Hypothalamus (tissue), 51 donors: ENCODE data around the gene FXN.
A peak's percentile ranks its signal among the peaks of the same experiment; 100 is the strongest.

ENCODE experiments used
- DNase-seq, 51 donors: peaks; one replicate each; lab custom pipeline; 2025; lab: John Stamatoyannopoulos, UW

Gene FXN

GRCh38 chr9:69060766-69061165, 25.2 kb downstream of the FXN start:
- DNase-seq: no peak

- no peak for DNase-seq
Observed at GRCh38 chr9:69062195-69062594, 26.6 kb downstream of the FXN start.

- DNase-seq: no peak
Observed at GRCh38 chr9:69063839-69064238, 28.3 kb downstream of the FXN start.

- DNase-seq: no peak
Observed at GRCh38 chr9:69065660-69066059, 30.1 kb downstream of the FXN start.

DNA sequence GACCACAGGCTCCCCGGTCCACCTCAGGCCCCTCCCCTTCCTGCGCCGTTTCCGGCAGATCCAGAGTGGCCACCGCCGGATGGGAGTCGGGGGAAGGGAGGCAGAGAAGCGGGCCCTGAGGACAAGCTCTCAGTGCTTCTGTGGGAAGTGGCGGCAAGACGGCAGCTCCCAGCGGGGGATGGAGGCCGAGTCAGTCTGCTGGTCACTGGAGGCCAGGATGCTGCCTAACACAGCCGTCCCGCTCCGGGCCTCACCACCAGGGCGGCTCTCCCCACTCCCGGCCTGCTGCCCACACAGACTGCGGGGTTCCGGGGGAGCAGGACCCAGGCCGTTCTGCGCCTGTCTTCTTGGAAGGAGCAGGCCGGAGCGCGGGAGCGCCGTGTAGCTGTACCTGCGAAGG, 31.4 kb downstream of the FXN start:
- no peak for DNase-seq

DNA sequence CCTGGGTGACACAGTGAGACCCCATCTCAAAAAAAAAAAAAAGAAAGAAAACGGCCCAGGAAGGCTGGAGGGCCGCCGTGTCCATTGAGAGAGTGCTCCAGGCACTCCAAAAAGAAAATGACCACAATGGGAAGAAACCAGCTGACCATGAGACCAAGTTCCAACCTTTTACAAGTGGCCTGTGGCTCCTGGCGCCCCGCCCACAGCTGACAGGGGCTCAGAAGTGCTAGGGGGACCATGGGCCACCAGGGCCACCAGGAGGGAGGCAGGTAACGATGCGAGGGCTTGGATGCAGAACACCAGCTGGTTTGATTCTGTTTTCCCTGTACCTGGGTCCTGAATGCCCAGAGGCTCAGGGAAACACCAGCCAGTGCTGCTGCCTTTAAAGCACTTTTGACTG, 34.6 kb downstream of the FXN start:
- DNase-seq: no peak

GRCh38 chr9:69071059-69071458, 35.5 kb downstream of the FXN start:
- no peak for DNase-seq

DNA sequence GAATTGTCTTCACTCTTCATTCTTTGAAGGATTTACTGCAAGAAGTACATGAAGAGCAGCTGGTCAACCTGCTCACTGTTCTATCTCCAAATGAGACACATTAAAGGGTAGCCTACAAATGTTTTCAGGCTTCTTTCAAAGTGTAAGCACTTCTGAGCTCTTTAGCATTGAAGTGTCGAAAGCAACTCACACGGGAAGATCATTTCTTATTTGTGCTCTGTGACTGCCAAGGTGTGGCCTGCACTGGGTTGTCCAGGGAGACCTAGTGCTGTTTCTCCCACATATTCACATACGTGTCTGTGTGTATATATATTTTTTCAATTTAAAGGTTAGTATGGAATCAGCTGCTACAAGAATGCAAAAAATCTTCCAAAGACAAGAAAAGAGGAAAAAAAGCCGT, 37.6 kb downstream of the FXN start:
- no peak for DNase-seq

GRCh38 chr9:69074801-69075200, 39.2 kb downstream of the FXN start:
- no peak for DNase-seq

DNA sequence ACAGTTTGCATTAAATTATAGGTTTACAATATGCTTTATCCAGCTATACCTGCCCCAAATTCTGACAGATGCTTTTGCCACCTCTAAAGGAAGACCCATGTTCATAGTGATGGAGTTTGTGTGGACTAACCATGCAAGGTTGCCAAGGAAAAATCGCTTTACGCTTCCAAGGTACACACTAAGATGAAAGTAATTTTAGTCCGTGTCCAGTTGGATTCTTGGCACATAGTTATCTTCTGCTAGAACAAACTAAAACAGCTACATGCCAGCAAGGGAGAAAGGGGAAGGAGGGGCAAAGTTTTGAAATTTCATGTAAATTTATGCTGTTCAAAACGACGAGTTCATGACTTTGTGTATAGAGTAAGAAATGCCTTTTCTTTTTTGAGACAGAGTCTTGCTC, 41.0 kb downstream of the FXN start:
- DNase-seq: no peak

DNA sequence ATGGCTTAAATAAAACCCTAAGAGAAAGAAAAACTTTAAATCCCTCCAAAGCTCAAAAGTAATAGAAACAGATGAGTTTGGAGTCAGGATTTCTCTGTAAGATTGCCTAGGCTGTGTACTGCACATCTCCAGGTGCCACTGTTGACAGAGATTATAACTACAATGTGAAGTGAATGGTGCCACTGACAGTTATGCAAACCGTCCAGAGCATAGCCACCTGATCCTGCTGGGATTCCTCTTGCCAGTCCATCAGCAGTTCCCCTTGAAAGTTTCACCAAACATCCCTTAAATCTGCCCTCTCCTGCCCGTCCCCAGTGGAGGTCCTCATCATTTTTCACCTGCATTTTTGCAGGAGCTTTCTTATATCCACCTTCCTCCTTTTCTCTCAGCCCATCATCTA, 42.5 kb downstream of the FXN start:
- DNase-seq: no peak

DNA sequence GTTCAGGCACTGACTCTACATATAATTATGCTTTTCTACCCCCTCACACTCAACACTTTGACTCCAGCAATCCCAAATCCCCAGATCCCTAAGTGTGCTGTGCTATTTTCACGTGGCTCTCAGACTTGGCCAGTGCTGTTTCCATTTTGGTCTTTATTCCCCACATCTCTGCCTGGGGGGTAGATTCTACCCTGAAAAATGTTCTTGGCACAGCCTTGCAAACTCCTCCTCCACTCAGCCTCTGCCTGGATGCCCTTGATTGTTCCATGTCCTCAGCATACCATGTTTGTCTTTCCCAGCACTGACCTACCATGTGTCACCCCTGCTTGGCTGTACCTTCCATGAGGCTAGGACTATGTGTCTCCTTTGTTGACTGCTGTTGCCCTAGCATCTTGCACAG, 43.0 kb downstream of the FXN start:
- peak in 1 of 51 donors; percentile 12 for DNase-seq

GRCh38 chr9:69079186-69079585, 43.6 kb downstream of the FXN start:
- DNase-seq: no peak

DNA sequence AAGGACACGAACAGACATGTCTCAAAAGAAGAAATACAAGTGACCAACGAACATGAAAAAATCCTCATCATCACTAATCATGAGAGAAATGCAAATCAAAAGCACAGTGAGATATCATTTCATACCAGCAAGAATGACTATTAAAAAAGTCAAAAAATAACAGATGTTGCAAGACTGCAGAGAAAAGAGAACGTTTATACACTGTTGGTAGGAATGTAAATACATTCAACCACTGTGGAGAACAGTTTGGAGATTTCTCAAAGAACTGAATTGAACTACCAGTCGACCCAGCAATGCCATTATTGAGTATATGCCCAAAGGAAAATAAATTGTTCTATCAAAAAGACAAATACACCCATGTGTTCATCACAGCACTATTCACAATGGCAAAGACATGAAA, 45.7 kb downstream of the FXN start:
- DNase-seq: no peak

DNA sequence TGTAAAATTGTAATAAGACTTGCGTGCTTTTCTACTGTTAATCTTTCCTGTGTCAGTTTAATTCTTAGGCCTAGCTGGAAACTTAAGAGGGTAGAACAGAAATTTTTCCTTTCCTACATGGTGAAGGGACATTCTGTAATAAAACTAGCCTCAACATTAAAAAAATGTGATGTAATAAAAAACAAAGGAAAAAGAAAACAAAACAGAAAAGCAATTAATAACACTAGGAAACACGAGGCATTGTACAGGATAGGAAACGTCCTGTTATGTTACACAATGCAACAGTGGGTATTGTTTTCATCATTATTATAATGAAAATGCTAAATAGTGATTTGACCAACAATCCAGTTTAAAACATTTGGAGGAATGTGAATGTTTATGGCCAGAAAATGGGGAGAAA, 47.8 kb downstream of the FXN start:
- DNase-seq: no peak

- DNase-seq: no peak
Observed at GRCh38 chr9:69085569-69086283, 50.2 kb downstream of the FXN start.

DNA sequence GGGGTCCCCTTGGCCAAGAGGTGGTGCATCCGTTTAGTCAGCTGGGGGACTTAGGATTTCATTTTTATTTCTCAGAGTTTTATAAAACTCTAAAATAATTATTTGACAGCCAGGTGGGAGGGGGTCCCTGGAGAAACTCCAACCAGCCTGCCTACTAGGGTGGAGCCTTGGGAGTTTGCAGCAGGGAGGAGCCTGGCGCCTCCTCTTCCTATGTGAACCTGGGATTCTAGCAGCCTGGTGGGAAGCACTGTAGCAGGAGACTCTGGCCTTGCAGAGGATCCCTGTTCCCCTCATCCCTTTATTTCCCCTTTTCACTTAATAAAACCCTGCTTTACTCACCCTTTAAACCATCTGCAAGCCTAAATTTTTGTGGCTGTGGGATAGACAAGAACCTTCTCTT, 50.8 kb downstream of the FXN start:
- no peak for DNase-seq

- no peak for DNase-seq
Observed at GRCh38 chr9:69086769-69087168, 51.2 kb downstream of the FXN start.

DNA sequence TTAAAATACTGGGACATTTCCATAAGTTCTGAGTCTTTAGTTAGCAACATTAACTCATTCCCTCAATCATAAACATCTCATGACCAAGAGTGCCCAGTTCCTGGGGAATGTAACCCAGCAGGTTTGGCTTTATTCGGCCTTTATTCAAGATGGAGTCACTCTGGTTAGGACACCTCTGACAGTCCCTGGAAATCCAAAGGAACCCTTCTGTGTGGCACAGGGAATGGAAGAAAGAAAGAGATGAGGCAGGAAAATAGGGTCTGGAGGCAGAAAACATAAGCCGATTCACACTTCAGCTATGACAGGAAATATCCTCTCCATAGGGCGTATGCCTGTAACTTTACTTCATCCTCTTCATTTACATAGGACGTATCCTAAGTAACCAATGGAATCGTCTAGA, 53.5 kb downstream of the FXN start:
- no peak for DNase-seq

DNA sequence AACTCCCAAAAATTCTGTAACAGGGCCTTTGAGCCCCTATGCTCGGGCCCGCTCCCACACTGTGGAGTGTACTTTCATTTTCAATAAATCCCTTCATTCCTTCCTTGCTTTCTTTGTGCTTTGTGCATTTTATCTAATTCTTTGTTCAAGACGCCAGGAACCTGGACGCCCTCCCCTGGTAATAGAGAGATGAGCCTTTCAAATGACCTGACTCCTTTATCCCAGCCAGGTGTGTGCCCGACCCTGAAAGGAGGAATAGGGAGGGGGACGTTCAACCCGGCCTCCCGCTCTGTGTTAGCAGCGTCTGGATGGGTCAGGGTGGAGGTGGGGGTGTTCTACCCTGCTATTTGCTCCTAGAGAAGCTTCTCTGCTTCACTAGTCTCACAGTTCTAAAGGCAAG, 53.9 kb downstream of the FXN start:
- no peak for DNase-seq

DNA sequence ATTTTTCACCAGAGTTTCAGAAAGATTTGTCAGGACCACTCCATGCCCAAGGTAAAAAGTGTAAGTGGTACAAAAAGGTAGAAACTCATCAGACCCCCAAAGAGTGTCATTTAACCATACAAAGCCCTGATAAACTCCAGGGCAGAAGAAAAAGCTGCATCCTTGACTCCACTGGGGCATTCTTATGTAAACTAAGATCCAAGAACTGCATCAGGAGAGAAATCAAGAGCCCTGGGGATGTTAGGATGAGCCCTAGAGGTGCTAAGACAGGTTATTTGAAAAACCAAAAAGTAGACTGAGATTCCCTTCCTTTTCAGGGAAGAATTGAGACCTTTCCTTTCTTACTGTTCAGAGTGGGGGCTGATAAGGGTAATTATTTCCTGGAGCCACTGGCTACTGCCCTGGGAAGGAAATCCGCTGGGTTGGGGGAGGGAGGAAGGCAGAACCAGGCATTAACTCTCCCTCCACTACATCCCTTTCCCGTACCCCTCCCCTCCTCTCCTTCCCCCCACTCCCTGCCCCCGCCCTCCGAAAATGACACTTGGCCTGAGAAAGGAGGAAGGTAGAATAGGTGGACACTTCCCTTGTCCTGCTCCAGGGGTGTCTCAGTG, 54.7 kb downstream of the FXN start:
- no peak for DNase-seq

- no peak for DNase-seq
Observed at GRCh38 chr9:69090946-69091345, 55.4 kb downstream of the FXN start.
